ENCODE data around the gene CCL18. TPM values are rescaled to one million over a fixed set of nuclear protein-coding genes. Genes with fewer than 3 reads are reported as not detected.

CCL18 gene
- polyA plus RNA-seq, 1 of the 3 experiments (the other 2 are of a cell fraction): not detected

GRCh38 chr17:36024106-36024869 is 39.8 kb upstream of the CCL18 start:
- Histone ChIP-seq H3K79me2 (ENCODE audit: insufficient read depth) (no peaks in the 10 kb centered on the region), H4K20me1 (ENCODE audit: insufficient read depth) (no peaks in the 10 kb centered on the region), H3K4me3 (ENCODE audit: low read depth in 2 of 2, low read length in 1 of 2) (no peak overlapping the region), H3K4me1 (ENCODE audit: control insufficient read depth in 1 of 2, insufficient read depth in 2 of 2, low read depth in 1 of 2, low read length in 1 of 2) (no peaks in the 10 kb centered on the region), H3K27me3 (ENCODE audit: insufficient read depth) (no peaks in the 10 kb centered on the region; the same call in 1 of the 2 replicates), H3K9ac (no peak overlapping the region), H3K4me2 (no peak overlapping the region), H2AFZ (ENCODE audit: low read depth) (no peak overlapping the region), H3F3A (replicated peaks; ENCODE audit: insufficient read depth) (no peaks in the 10 kb centered on the region), H3K9me3 (no peaks in the 10 kb centered on the region), H3K9me2 (no peaks in the 10 kb centered on the region), H3K36me3 (replicated peaks in 1 of 2; ENCODE audit: control insufficient read depth in 1 of 2, insufficient read depth in 2 of 2, low read length in 1 of 2) (no peaks in the 10 kb centered on the region), H3K27ac (ENCODE audit: low read depth in 2 of 2, low read length in 1 of 2) (no peak overlapping the region)
- POLR2A ChIA-PET: no interaction called here
- TF ChIP-seq EP300 (IDR thresholded peaks at IDR 0.05; ENCODE audit: borderline replicate concordance in 1 of 2, low read depth in 1 of 2, low read length in 1 of 2) (no peak), USF1 (IDR thresholded peaks at IDR 0.05; ENCODE audit: borderline replicate concordance, low read depth) (no peak), NRF1 (IDR thresholded peaks at IDR 0.05; ENCODE audit: low read depth, low read length) (no peak), GATA2 (CRISPR knock-in tag; IDR thresholded peaks at IDR 0.05) (no peak), SMC3 (IDR thresholded peaks at IDR 0.05; ENCODE audit: low read depth, low read length) (no peak), CTCF (IDR thresholded peaks at IDR 0.05) (no peak), RFX5 (IDR thresholded peaks at IDR 0.05; ENCODE audit: low read length) (no peak), IRF3 (IDR thresholded peaks at IDR 0.05; ENCODE audit: low read depth, low read length) (no peak), MAX (IDR thresholded peaks at IDR 0.05; ENCODE audit: low read depth) (no peak), TAF1 (IDR thresholded peaks at IDR 0.05; ENCODE audit: borderline replicate concordance, low read depth, low read length) (no peak)
- 11% methylated on average over 6 of the region's 6 CpGs for WGBS (ENCODE audit: low lambda C conversion rate)
- no peak for DNase-seq
- CTCF ChIA-PET: no interaction called here

- ChIA-PET POLR2A (no interaction called here), CTCF (no interaction called here)
- no peaks in the 10 kb centered on the region for H3K79me2 ChIP-seq (ENCODE audit: insufficient read depth)
- H3K27ac ChIP-seq (ENCODE audit: low read depth in 2 of 2, low read length in 1 of 2): no peak overlapping the region
- no peaks in the 10 kb centered on the region for H3K4me1 ChIP-seq (ENCODE audit: control insufficient read depth in 1 of 2, insufficient read depth in 2 of 2, low read depth in 1 of 2, low read length in 1 of 2)
- H3K36me3 ChIP-seq (replicated peaks in 1 of 2; ENCODE audit: control insufficient read depth in 1 of 2, insufficient read depth in 2 of 2, low read length in 1 of 2): no peaks in the 10 kb centered on the region
- H3F3A ChIP-seq (replicated peaks; ENCODE audit: insufficient read depth): no peaks in the 10 kb centered on the region
- no peak for DNase-seq
- WGBS (ENCODE audit: low lambda C conversion rate): 0% methylated on average over 4 of the region's 4 CpGs
- H4K20me1 ChIP-seq (ENCODE audit: insufficient read depth): no peaks in the 10 kb centered on the region
- no peak overlapping the region for H2AFZ ChIP-seq (ENCODE audit: low read depth)
- H3K27me3 ChIP-seq (ENCODE audit: insufficient read depth): no peaks in the 10 kb centered on the region; the same call in 1 of the 2 replicates
- H3K9me3 ChIP-seq: no peaks in the 10 kb centered on the region
- H3K9me2 ChIP-seq: no peaks in the 10 kb centered on the region
- no peak overlapping the region for H3K9ac ChIP-seq
- no peak overlapping the region for H3K4me2 ChIP-seq
- H3K4me3 ChIP-seq (ENCODE audit: low read depth in 2 of 2, low read length in 1 of 2): no peak overlapping the region
- TF ChIP-seq MXI1 (IDR thresholded peaks at IDR 0.05; ENCODE audit: low read depth, low read length) (no peak), REST (IDR thresholded peaks at IDR 0.05; ENCODE audit: low read depth, low read length) (no peak), NFIC (IDR thresholded peaks at IDR 0.05; ENCODE audit: borderline replicate concordance) (no peak), ZBTB33 (IDR thresholded peaks at IDR 0.05; ENCODE audit: borderline replicate concordance, low read depth) (no peak), EP300 (IDR thresholded peaks at IDR 0.05; ENCODE audit: borderline replicate concordance in 1 of 2, low read depth in 1 of 2, low read length in 1 of 2) (no peak), PBX3 (IDR thresholded peaks at IDR 0.05) (no peak)
Observed at GRCh38 chr17:36027761-36028160, 36.3 kb upstream of the CCL18 start.
